GM19043 (cell line): ENCODE data around the gene PSMB3.
"Not testable (repeated sequence)": the region's sequence is repeated elsewhere in the genome, so short reads cannot be mapped to it uniquely, and the experiment has no call there.

Experiments used
- ATAC-seq: cut with Tn5 transposase; IDR thresholded peaks from one replicate; pipeline ENCODE4 v1.9.1; 2021; ENCODE audit warnings: low read depth; ENCODE audit not compliant: unreplicated experiment

The PSMB3 gene

GRCh38 chr17:38715216-38715943 lies 37.2 kb upstream of the PSMB3 start:
- no peak for ATAC-seq

- no peak for ATAC-seq
These were observed 36.1 kb upstream of the PSMB3 start for GRCh38 chr17:38716368-38717005.

- ATAC-seq = no peak
These were observed 35.3 kb upstream of the PSMB3 start for GRCh38 chr17:38717139-38717745.

GRCh38 chr17:38719289-38719942 lies 33.1 kb upstream of the PSMB3 start:
- no peak for ATAC-seq

- ATAC-seq = no peak
These were observed 32.4 kb upstream of the PSMB3 start for GRCh38 chr17:38719943-38720641.

- ATAC-seq = no peak
These were observed 31.6 kb upstream of the PSMB3 start for GRCh38 chr17:38720941-38721340.

- ATAC-seq = no peak
These were observed 30.7 kb upstream of the PSMB3 start for GRCh38 chr17:38721802-38722201.

GRCh38 chr17:38724337-38724988 lies 28.1 kb upstream of the PSMB3 start:
- ATAC-seq = no peak

- ATAC-seq = no peak
These were observed 27.5 kb upstream of the PSMB3 start for GRCh38 chr17:38725066-38725465.

GRCh38 chr17:38726145-38726544 lies 26.4 kb upstream of the PSMB3 start:
- not testable (repeated sequence) for ATAC-seq

GRCh38 chr17:38727736-38728135 lies 24.8 kb upstream of the PSMB3 start:
- ATAC-seq = no peak

- no peak for ATAC-seq
These were observed 24.2 kb upstream of the PSMB3 start for GRCh38 chr17:38728290-38728831.

GRCh38 chr17:38729368-38729885 lies 23.1 kb upstream of the PSMB3 start:
- ATAC-seq = no peak

GRCh38 chr17:38729886-38730525 lies 22.5 kb upstream of the PSMB3 start, which contains the start of gene CISD3:
Gene CISD3, plus strand, starts transcription at chr17:38730341. Its CDS starts 18 bp downstream, at chr17:38730359.
- no peak for ATAC-seq

- no peak for ATAC-seq
These were observed 21.8 kb upstream of the PSMB3 start for GRCh38 chr17:38730526-38731379.

- no peak for ATAC-seq
These were observed 20.8 kb upstream of the PSMB3 start for GRCh38 chr17:38731526-38732294.
